GM12801 (cell line): ENCODE data around the gene CD40.

Experiments used
- CTCF ChIP-seq: IDR thresholded peaks from one replicate; pipeline ENCODE4 v1.5.1; 2011; ENCODE audit warnings: control low read depth; ENCODE audit not compliant: insufficient read length; ENCODE audit errors: extremely low read depth

Gene CD40

DNA sequence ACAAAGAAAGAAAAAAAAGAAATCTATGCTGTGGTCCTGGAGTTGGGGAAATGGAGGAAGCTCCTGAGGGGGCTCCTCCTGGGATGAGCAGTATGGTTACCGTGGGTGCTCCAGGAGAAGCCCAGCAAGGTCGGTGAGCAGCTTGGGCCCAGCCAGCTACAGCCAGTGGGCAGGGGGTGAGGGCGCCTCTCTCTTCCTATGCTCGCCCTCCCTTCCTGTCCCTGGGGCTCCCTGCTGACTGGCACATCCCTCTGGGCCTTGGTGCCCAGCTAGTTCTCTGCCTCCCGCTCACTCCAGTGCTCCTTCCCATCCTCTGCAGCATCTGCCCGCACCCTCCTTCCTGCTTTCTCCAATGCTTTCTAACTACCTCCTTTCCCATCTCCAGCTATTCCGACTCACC is 16.6 kb downstream of the CD40 start:
- no peak for TF ChIP-seq CTCF

DNA sequence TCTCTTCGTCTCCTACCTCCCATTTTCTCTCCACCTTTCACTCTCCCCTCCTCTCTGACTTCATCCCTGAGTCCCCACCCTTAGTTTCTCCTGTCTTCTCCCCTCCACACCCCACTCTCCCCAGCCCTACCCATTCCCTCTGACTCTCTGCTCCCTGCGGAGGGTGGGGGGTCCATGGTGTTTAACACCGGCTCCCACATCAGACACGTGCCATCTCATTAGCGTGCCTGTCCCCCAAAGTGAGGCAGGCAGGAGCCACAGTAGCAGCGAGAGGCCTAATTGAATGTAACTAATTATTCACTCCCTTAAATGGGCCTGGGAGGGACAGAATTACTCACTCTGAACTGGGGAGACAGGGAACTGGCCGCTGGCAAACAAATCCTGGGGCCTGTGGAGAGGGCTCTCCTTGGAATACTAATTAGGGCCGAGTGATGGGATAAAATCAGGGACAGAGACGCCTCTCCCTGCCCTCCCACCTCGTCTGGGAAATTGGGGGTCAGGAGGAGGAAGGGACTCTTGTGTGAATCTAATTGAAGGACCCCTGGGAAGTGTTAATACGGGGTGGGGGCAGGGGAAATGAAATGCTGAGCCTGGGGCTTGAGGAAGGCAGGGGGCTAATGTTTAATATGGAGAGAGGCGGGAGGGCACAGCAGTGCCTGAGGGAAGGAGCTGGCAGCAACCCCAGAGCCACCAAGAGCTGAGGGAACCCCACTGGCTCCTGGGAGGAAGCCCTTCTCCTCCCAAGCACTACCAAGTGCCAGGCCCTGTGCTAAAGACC is 17.9 kb downstream of the CD40 start:
- no peak for TF ChIP-seq CTCF

- TF ChIP-seq CTCF, result no peak
Observed at GRCh38 chr20:46137816-46138215, 19.7 kb downstream of the CD40 start.

GRCh38 chr20:46139266-46139889 is 21.3 kb downstream of the CD40 start:
- no peak for TF ChIP-seq CTCF

DNA sequence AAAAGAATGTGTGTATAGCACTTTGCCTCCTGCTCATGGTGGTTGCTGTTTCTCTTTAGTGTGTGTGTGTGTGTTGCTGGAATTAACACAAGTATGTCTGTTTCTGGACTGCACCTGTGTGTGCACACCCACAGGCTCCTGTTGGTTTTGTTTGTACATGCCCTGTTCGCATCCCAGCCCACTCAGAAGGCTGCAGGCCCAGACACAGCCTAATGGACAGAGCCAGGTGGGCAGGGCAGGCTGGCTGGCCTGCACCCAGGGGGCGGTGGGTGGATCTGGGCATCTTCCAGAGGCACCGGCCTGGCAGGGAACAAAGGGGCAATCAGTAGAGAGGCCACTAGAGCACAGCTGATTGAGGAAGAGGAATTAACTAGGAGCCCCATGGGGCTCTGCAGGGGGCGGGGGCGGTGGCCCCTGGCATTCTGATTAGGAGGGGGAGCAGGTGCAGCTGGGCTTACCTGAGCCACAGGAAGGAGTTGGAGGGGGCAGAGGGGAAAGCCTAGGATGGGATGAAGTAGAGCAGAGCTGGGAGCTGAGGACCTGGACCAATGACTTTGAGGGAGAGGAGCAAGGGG is 21.9 kb downstream of the CD40 start:
- TF ChIP-seq CTCF, result no peak

GRCh38 chr20:46142124-46142523 is 24.0 kb downstream of the CD40 start:
- TF ChIP-seq CTCF, result no peak

DNA sequence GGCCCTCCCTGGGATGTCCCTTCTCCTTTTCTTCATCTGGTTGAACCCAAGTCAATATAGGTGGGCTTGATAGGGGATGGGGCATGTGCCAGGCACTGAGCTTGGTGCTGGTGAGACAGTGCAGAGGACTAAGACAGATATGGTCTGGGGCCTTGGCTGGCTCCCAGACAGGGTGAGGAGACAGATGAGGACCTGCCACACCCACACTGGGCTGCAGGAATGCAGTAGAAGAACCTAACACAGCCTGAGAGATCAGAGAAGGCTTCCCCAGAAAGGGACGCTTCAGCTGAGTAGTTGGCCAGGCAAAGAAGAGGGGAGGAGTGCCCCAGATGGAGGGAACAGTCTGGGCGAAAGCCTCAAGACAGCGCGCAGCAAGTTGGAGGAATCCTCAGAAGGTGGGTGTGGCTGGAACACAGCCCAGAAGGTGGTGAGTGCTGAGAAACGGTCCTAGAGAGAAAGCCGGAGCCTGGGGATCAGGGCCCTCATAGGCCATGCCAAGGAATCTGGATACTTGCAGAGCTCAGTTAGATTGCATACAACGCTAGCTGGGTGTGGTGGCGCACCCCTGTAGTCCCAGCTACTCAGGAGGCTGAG is 26.4 kb downstream of the CD40 start:
- TF ChIP-seq CTCF, result no peak
